ENCODE data around the gene CRTAC1. TPM values are rescaled to one million over a fixed set of nuclear protein-coding genes. Genes with fewer than 3 reads are reported as not detected.

Gene CRTAC1
- total RNA-seq, 1 experiment from 2014 or later = 0.46 TPM

GRCh38 chr10:98016772-98017475 lies 13.5 kb downstream of the CRTAC1 start:
- Histone ChIP-seq H4K8ac (replicated peaks; ENCODE audit: insufficient read length, low read depth, low read length) (no peak overlapping the region), H2BK20ac (ENCODE audit: low read depth, low read length, poor library complexity, severe bottlenecking) (no peak overlapping the region), H2BK15ac (ENCODE audit: low read depth, low read length) (no peak overlapping the region), H2BK120ac (ENCODE audit: low read depth, low read length, poor library complexity, severe bottlenecking) (no peak overlapping the region), H3K56ac (ENCODE audit: insufficient read length, low read depth, low read length) (no peak overlapping the region), H3K23ac (ENCODE audit: insufficient read length, low read depth, low read length) (no peak overlapping the region), H3K27ac (ENCODE audit: insufficient read length, low read depth, low read length) (no peak overlapping the region), H3K9me3 (ENCODE audit: control insufficient read depth, low read depth, low read length) (no peaks in the 10 kb centered on the region), H3T11ph (ENCODE audit: low read length) (no peak overlapping the region), H3K23me2 (ENCODE audit: insufficient read length, low read depth, low read length, poor library complexity, severe bottlenecking) (no peaks in the 10 kb centered on the region), H3K4me1 (ENCODE audit: insufficient read depth, low read length) (no peaks in the 10 kb centered on the region), H4K5ac (ENCODE audit: insufficient read length, low read depth, low read length) (no peak overlapping the region), H2BK5ac (ENCODE audit: insufficient read length, low read length) (no peak overlapping the region), H4K91ac (ENCODE audit: insufficient read length, low read depth, low read length) (no peak overlapping the region), H2AFZ (ENCODE audit: low read length) (no peak overlapping the region), H3K18ac (ENCODE audit: insufficient read length, low read depth, low read length) (no peak overlapping the region), H3K4me2 (ENCODE audit: insufficient read depth, insufficient read length, low read length) (no peak overlapping the region), H3K14ac (ENCODE audit: insufficient read depth, low read length) (no peak overlapping the region), H2BK12ac (ENCODE audit: insufficient read length, low read depth, low read length) (no peak overlapping the region), H2AK5ac (ENCODE audit: insufficient read length, low read length) (no peak overlapping the region), H3K9ac (ENCODE audit: extremely low read depth, insufficient read length, low read length) (no peak overlapping the region), H3K79me2 (ENCODE audit: insufficient read depth, low read length) (no peaks in the 10 kb centered on the region), H3K27me3 (ENCODE audit: insufficient read depth, low read length) (no peaks in the 10 kb centered on the region), H4K20me1 (ENCODE audit: control insufficient read depth, insufficient read depth, insufficient read length) (no peaks in the 10 kb centered on the region), H3K79me1 (ENCODE audit: insufficient read depth, low read depth, low read length, poor library complexity, severe bottlenecking) (no peaks in the 10 kb centered on the region), H3K4ac (ENCODE audit: low read depth, low read length) (no peak overlapping the region)
- no peak overlapping the region; a peak in 1 of 5 replicates for H3K4me3 Mint-ChIP-seq
- TF ChIP-seq CTCF (conservative IDR thresholded peaks at IDR 0.05) = no peak
- no peak overlapping the region for H3K27ac Mint-ChIP-seq
- no peaks in the 10 kb centered on the region for H3K36me3 Mint-ChIP-seq (ENCODE audit: insufficient read depth in 1 of 3, low read depth in 3 of 3)
- no peaks in the 10 kb centered on the region for H3K9me3 Mint-ChIP-seq
- H3K27me3 Mint-ChIP-seq (ENCODE audit: low read depth) = peaks cover 20% of the 10 kb centered on the region
- H3K4me1 Mint-ChIP-seq = no peaks in the 10 kb centered on the region
- DNase-seq = no peak
- WGBS (ENCODE audit: extremely low coverage, insufficient read length, low lambda C conversion rate) = no CpG with 5 or more reads among the region's 10 CpGs

Data from H9 (cell line).